ENCODE measurements around the gene GUCY1B1.
"Not testable (repeated sequence)": the region's sequence is repeated elsewhere in the genome, so short reads cannot be mapped to it uniquely, and the experiment has no call there.

DNA sequence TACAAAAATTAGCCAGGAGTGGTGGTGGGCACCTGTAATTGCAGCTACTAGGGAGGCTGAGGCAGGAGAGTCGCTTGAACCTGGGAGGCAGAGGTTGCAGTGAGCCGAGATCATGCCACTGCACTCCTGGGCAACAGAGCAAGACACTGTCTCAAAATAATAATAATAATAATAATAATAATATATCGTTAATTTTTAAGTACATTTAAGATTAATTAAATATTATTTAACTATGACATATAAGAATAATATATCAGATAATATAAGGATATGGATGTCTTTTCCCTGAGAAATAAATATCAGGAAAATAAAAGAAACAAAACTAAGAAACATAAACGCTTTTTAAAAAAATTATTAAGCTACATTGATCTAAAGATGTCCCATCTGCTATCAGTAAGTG, 38.8 kb downstream of the GUCY1B1 start:
- TF ChIP-seq, protein P1, sequence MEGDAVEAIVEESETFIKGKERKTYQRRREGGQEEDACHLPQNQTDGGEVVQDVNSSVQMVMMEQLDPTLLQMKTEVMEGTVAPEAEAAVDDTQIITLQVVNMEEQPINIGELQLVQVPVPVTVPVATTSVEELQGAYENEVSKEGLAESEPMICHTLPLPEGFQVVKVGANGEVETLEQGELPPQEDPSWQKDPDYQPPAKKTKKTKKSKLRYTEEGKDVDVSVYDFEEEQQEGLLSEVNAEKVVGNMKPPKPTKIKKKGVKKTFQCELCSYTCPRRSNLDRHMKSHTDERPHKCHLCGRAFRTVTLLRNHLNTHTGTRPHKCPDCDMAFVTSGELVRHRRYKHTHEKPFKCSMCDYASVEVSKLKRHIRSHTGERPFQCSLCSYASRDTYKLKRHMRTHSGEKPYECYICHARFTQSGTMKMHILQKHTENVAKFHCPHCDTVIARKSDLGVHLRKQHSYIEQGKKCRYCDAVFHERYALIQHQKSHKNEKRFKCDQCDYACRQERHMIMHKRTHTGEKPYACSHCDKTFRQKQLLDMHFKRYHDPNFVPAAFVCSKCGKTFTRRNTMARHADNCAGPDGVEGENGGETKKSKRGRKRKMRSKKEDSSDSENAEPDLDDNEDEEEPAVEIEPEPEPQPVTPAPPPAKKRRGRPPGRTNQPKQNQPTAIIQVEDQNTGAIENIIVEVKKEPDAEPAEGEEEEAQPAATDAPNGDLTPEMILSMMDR (IDR thresholded peaks at IDR 0.05) = not testable (repeated sequence)
- TF ChIP-seq POLR2A (IDR thresholded peaks at IDR 0.05) = not testable (repeated sequence)
